ENCODE results near the gene IL12A. TPM values are rescaled to one million over a fixed set of nuclear protein-coding genes. Genes with fewer than 3 reads are reported as not detected.

The IL12A gene
- total RNA-seq, 2 donors from 2014 or later, result not detected

DNA sequence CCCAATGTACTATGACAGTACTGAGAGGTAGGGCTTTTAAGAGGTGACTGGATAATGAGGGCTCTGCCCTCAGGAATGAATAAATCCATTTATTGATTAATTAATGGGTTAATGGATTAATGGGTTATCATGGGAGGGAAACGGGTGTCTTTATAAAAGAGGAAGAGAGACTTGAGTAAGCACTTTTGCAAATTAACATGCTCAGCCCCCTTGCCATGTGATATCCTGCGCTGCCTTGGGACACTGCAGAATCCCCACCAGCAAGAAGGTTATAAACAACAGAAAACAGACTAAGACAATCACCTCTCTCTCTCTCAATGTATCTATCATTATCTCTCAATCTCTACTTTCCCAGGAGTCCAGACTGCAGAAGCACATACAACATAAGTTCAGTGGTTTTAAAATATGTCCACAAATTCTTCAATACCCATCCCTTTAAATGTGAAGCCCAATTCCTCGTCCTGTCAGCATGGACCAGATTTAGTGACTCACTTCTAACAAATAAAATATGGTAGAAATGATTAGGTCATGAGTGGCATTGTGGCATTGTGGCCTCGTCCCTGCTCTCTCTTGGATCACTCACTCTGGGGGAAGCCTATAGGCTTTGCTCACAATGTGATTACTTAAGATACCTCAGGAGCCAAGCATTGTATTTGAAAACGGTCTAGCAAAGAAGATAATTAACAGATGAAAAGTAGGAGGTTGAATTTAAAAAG is 40.0 kb upstream of the IL12A start:
- Histone ChIP-seq H3K4me3 (no peak overlapping the region), H3K27ac (no peak overlapping the region), H3K27me3 (replicated peaks; ENCODE audit: insufficient read depth) (no peaks in the 10 kb centered on the region), H3K4me1 (ENCODE audit: control insufficient read depth in 1 of 2, low read depth in 2 of 2) (no peaks in the 10 kb centered on the region), H3K9me3 (no peaks in the 10 kb centered on the region), H3K36me3 (no peaks in the 10 kb centered on the region)
- no peak for ATAC-seq (ENCODE audit: insufficient number of reproducible peaks, low FRiP score, low read depth)
- no peak for DNase-seq (ENCODE audit: low spot score)
- TF ChIP-seq, protein P1, sequence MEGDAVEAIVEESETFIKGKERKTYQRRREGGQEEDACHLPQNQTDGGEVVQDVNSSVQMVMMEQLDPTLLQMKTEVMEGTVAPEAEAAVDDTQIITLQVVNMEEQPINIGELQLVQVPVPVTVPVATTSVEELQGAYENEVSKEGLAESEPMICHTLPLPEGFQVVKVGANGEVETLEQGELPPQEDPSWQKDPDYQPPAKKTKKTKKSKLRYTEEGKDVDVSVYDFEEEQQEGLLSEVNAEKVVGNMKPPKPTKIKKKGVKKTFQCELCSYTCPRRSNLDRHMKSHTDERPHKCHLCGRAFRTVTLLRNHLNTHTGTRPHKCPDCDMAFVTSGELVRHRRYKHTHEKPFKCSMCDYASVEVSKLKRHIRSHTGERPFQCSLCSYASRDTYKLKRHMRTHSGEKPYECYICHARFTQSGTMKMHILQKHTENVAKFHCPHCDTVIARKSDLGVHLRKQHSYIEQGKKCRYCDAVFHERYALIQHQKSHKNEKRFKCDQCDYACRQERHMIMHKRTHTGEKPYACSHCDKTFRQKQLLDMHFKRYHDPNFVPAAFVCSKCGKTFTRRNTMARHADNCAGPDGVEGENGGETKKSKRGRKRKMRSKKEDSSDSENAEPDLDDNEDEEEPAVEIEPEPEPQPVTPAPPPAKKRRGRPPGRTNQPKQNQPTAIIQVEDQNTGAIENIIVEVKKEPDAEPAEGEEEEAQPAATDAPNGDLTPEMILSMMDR (IDR thresholded peaks at IDR 0.05), result no peak

- no peaks in the 10 kb centered on the region for H3K27me3 ChIP-seq (replicated peaks; ENCODE audit: insufficient read depth)
- no peak overlapping the region for H3K4me3 ChIP-seq
- no peaks in the 10 kb centered on the region for H3K9me3 ChIP-seq
- no peak overlapping the region for H3K27ac ChIP-seq
- no peaks in the 10 kb centered on the region for H3K4me1 ChIP-seq (ENCODE audit: control insufficient read depth in 1 of 2, low read depth in 2 of 2)
- ATAC-seq (ENCODE audit: insufficient number of reproducible peaks, low FRiP score, low read depth), result no peak
- no peak for DNase-seq (ENCODE audit: low spot score)
- H3K36me3 ChIP-seq, result no peaks in the 10 kb centered on the region
- TF ChIP-seq, protein P1 (IDR thresholded peaks at IDR 0.05), result no peak
These were observed 38.3 kb upstream of the IL12A start for GRCh38 chr3:159950156-159950898.

- Histone ChIP-seq H3K27ac (no peak overlapping the region), H3K27me3 (replicated peaks; ENCODE audit: insufficient read depth) (no peaks in the 10 kb centered on the region), H3K9me3 (no peaks in the 10 kb centered on the region), H3K4me1 (ENCODE audit: control insufficient read depth in 1 of 2, low read depth in 2 of 2) (no peaks in the 10 kb centered on the region), H3K36me3 (no peaks in the 10 kb centered on the region), H3K4me3 (no peak overlapping the region)
- no peak for ATAC-seq (ENCODE audit: insufficient number of reproducible peaks, low FRiP score, low read depth)
- no peak for DNase-seq (ENCODE audit: low spot score)
- TF ChIP-seq, protein P1 (IDR thresholded peaks at IDR 0.05), result no peak
These were observed 37.1 kb upstream of the IL12A start for GRCh38 chr3:159951540-159951939.

- H3K9me3 ChIP-seq, result no peaks in the 10 kb centered on the region
- no peak overlapping the region for H3K27ac ChIP-seq
- H3K4me1 ChIP-seq (ENCODE audit: control insufficient read depth in 1 of 2, low read depth in 2 of 2), result no peaks in the 10 kb centered on the region
- DNase-seq (ENCODE audit: low spot score), result no peak
- H3K36me3 ChIP-seq, result no peaks in the 10 kb centered on the region
- no peaks in the 10 kb centered on the region for H3K27me3 ChIP-seq (replicated peaks; ENCODE audit: insufficient read depth)
- TF ChIP-seq, protein P1 (IDR thresholded peaks at IDR 0.05), result no peak
- no peak for ATAC-seq (ENCODE audit: insufficient number of reproducible peaks, low FRiP score, low read depth)
- no peak overlapping the region for H3K4me3 ChIP-seq
These were observed 35.1 kb upstream of the IL12A start for GRCh38 chr3:159953325-159954085.
